Measurements from ENCODE around the gene C2CD4A. TPM values are rescaled to one million over a fixed set of nuclear protein-coding genes. Genes with fewer than 3 reads are reported as not detected.
"Not testable (repeated sequence)": the region's sequence is repeated elsewhere in the genome, so short reads cannot be mapped to it uniquely, and the experiment has no call there.

The C2CD4A gene
- 1 to 10 TPM in 1 of 2 donors, under 1 TPM in 1; 0.46 to 1.8 TPM for total RNA-seq

- peak within 1 kb of the TSS; percentile 78 to 92 for H3K4me3 Mint-ChIP-seq
- peak; percentile 63 for DNase-seq
- peak within 1 kb of the TSS; percentile 55 for H3K27ac Mint-ChIP-seq
- H3K36me3 Mint-ChIP-seq (ENCODE audit: insufficient read depth in 2 of 2) = peaks cover 0 to 3% of the 10 kb centered on the region in 2 donors
- peaks cover 37% of the 10 kb centered on the region for H3K4me1 Mint-ChIP-seq (ENCODE audit: low read depth)
- peak; percentile 53 to 55 for ATAC-seq (replicated peaks in 1 of 2)
- peaks cover 26% of the 10 kb centered on the region for H3K27me3 Mint-ChIP-seq (ENCODE audit: low read depth)
- no peaks in the 10 kb centered on the region for H3K9me3 Mint-ChIP-seq
These were observed at the start of gene C2CD4A for GRCh38 chr15:62066663-62067447. C2CD4A (plus strand) TSS chr15:62066977; CDS start chr15:62067614, 637 bp downstream.

DNA sequence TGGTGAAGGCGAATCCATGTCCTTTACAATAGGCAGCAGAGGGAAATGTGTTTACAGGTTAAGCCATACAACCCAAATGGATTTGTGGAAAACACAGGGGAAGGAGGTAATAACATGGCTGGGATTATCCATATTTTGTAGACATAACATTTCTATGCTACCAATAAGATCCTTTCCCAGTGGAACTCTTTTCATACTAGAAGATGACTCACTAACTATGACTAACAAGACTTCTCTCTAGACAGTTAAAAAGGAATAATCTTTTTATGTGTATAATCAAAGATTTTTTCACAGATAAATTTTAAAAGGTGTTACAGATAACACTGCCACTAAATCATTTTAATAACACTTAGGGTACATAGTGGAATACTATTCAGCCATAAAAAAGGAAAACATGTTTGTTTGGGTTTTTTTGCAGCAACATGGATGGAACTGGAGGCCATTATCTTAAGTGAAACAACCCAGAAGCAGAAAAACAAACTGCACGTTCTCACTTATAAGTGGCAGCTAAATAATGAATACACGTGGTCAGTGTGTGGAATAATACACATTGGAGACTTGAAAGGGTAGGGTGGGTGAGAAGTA is 46.1 kb upstream of the C2CD4A start:
- ATAC-seq (replicated peaks in 1 of 2) = no peak
- Mint-ChIP-seq H3K27ac (no peak overlapping the region), H3K27me3 (ENCODE audit: low read depth) (no peaks in the 10 kb centered on the region), H3K9me3 (peaks cover 3 to 5% of the 10 kb centered on the region in 2 donors), H3K36me3 (ENCODE audit: insufficient read depth in 2 of 2) (peaks cover 10 to 22% of the 10 kb centered on the region in 2 donors), H3K4me3 (no peak overlapping the region), H3K4me1 (ENCODE audit: low read depth) (no peaks in the 10 kb centered on the region)
- no peak for DNase-seq

DNA sequence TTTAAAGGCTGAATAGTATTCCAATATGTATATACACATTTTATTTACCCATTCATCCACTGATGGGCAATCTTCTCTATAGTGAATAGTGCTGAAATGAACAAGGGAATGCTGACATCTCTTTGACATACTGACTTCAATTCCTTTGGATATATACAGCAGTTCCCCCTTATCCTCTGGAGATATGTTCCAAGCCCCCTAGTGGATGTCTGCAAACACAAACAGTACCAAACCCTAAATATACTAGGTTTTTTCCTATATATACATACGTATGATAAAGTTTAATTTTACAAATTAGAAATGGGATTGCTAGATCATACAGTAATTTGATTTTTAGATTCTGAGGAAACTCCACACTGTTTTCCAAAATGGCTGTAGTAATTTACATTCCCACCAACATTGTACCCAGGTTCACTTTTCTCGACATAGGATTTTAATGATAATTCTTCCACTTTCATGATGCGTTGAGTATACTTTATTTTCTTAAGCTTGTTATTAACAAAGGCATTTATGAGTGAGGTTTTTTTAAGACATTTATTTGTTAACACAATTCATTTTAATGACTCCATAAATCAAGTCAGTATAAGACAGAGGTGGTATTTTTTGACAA is 44.7 kb upstream of the C2CD4A start:
- Mint-ChIP-seq H3K27ac (no peak overlapping the region), H3K4me3 (no peak overlapping the region), H3K9me3 (peaks cover 3 to 5% of the 10 kb centered on the region in 2 donors), H3K4me1 (ENCODE audit: low read depth) (no peaks in the 10 kb centered on the region), H3K27me3 (ENCODE audit: low read depth) (no peaks in the 10 kb centered on the region), H3K36me3 (ENCODE audit: insufficient read depth in 2 of 2) (peaks cover 8 to 25% of the 10 kb centered on the region in 2 donors)
- no peak for ATAC-seq (replicated peaks in 1 of 2)
- no peak for DNase-seq

DNA sequence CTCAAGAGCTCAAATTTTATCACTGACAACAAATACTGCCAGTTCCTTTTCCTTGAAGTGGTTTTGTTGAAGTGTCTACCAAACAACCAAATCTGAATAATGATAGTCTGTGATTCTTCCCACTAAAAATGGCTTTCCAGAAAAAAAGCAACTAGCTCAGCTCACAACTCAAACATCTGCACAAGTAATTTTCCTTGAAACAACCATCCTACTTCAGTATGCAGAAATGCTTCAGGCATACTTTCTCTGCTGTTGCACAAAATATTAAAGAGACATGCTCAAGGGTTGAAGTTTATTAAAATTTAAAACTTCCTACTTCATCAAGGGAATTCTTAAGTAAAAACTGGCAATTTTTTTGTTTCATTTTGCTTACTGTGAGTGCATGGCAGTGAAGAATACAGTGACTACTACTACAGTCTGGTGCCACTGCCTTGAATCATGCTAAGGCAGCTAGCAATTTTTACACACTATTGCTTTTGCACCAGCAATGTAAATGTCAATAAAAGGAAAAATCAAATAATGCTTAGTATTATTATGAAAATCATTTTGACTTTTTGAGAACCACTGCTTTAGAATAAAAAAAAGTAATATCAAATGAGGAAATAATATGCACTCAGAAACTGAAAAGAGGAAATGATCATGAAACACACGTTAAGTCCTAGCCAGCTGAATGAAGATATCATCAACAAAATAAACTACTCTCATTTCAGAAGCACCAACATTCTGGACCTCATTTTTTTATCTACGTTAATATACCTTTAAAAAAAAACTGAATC is 40.1 kb upstream of the C2CD4A start:
- Mint-ChIP-seq H3K9me3 (no peaks in the 10 kb centered on the region), H3K4me1 (ENCODE audit: low read depth) (peaks cover 9% of the 10 kb centered on the region), H3K4me3 (no peak overlapping the region), H3K27me3 (ENCODE audit: low read depth) (no peaks in the 10 kb centered on the region), H3K36me3 (ENCODE audit: insufficient read depth in 2 of 2) (peaks cover 0 to 10% of the 10 kb centered on the region in 2 donors), H3K27ac (no peak overlapping the region)
- ATAC-seq (replicated peaks in 1 of 2) (no peak), DNase-seq (no peak)

DNA sequence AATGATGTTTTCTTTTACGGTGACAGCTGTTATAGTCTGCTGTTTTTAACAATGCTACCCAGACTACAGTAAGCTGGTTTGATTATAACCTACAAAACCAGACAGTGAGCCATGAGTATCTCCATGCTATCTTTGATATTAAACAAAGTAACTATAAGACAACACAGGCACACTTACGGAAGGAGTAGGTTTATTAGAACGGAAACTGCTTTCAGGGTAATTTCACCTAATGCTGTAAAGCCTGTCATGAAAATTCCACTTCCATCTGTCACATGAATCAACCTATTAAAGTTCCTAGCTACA is 39.6 kb upstream of the C2CD4A start:
- Mint-ChIP-seq H3K27me3 (ENCODE audit: low read depth) (no peaks in the 10 kb centered on the region), H3K36me3 (ENCODE audit: insufficient read depth in 2 of 2) (peaks cover 0 to 10% of the 10 kb centered on the region in 2 donors), H3K27ac (no peak overlapping the region), H3K4me3 (no peak overlapping the region), H3K9me3 (no peaks in the 10 kb centered on the region), H3K4me1 (ENCODE audit: low read depth) (peaks cover 9% of the 10 kb centered on the region)
- no peak for DNase-seq
- ATAC-seq (replicated peaks in 1 of 2) = no peak

DNA sequence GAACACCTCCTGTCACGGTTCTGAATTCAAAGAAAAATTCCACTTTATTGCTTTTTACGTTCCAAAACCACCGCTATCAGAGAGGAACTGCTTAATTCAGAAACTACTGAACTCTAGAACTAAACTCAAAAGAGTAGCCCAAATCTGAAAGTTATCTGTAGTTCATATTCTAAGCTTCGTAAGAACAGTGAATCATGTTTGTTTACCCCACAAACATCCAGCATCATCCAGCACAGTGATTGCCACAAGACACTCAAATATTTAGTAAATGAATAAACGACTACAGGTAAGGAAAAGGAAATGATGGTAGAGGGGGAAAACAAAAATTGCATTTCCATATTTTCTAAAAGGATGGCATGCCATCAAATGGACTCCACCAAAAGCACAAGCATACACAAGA is 38.9 kb upstream of the C2CD4A start:
- no peak for ATAC-seq (replicated peaks in 1 of 2)
- H3K36me3 Mint-ChIP-seq (ENCODE audit: insufficient read depth in 2 of 2) = peaks cover 0 to 8% of the 10 kb centered on the region in 2 donors
- no peak overlapping the region for H3K4me3 Mint-ChIP-seq
- no peaks in the 10 kb centered on the region for H3K27me3 Mint-ChIP-seq (ENCODE audit: low read depth)
- DNase-seq = no peak
- no peak overlapping the region for H3K27ac Mint-ChIP-seq
- peaks cover 9% of the 10 kb centered on the region for H3K4me1 Mint-ChIP-seq (ENCODE audit: low read depth)
- H3K9me3 Mint-ChIP-seq = no peaks in the 10 kb centered on the region

- no peak for ATAC-seq (replicated peaks in 1 of 2)
These were observed 31.4 kb upstream of the C2CD4A start for GRCh38 chr15:62035256-62035924.

DNA sequence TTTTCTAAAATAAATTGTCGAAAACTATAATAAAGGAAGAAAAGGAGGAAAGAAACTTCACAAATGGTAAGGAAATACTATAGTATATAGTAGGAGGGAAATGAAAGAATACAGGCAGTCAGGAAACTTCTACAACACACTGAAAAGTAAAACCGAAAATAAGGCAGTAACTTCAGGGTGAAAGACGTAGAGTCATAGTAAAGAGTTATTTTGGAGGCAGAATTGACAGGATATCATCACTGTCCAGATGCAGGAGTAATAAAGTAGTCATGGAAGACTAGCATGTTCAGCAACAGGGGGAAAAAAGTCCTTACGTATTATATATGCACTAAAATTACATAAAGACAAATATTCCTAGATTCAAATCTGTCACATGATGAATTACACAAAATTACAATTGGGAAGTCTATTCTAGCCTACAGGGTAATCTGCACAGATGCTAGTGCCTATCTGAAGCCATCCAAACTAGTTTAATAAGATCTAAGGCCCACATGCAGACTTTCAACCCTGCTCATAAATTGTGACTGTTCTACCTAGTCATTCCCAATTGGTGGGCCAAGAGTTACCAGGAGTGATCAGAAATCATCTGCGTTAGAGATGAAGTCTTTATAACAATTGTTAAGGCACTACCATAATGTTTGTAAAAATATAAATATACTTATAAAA is 20.6 kb upstream of the C2CD4A start:
- no peaks in the 10 kb centered on the region for H3K27me3 Mint-ChIP-seq (ENCODE audit: low read depth)
- peaks cover 4 to 6% of the 10 kb centered on the region in 2 donors for H3K36me3 Mint-ChIP-seq (ENCODE audit: insufficient read depth in 2 of 2)
- peak; percentile 49 to 65 for ATAC-seq (replicated peaks in 1 of 2)

More at GRCh38 chr15:62035256-62035924, 31.4 kb upstream of the C2CD4A start:
- Mint-ChIP-seq H3K36me3 (ENCODE audit: insufficient read depth in 2 of 2) (peaks cover 9 to 23% of the 10 kb centered on the region in 2 donors), H3K4me3 (no peak overlapping the region), H3K27ac (no peak overlapping the region), H3K4me1 (ENCODE audit: low read depth) (peaks cover 9% of the 10 kb centered on the region), H3K27me3 (ENCODE audit: low read depth) (no peaks in the 10 kb centered on the region), H3K9me3 (peaks cover 4% of the 10 kb centered on the region in 2 donors)
- no peak for DNase-seq

DNA sequence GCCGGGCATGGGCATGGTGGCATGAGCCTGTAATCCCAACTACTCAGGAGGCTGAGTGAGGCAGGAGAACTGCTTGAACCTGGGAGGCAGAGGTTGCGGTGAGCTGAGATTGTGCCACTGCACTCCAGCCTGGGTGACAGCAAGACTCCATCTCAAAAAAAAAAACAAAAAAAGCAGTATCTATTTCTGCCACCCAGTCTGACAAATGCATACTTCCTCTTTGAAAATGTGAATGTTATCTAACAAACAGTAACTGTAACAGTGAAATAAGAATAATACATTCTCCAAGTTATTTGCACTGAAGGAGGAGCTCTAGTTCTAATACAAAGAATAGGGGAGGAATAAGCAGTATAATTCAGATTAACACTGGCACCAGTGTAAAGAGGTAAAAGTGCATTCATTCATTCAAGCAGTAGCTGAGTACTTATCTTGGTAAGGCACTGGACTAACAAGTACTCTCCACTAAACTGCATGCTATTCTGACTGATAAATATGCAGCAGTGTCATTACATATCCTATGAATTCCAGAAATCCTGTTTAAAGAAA is 19.4 kb upstream of the C2CD4A start:
- H3K4me1 Mint-ChIP-seq (ENCODE audit: low read depth) = peaks cover 29% of the 10 kb centered on the region
- DNase-seq (no peak), ATAC-seq (replicated peaks in 1 of 2) (no peak)
- H3K27me3 Mint-ChIP-seq (ENCODE audit: low read depth) = no peaks in the 10 kb centered on the region
- H3K4me3 Mint-ChIP-seq = no peak overlapping the region
- no peak overlapping the region for H3K27ac Mint-ChIP-seq
- H3K36me3 Mint-ChIP-seq (ENCODE audit: insufficient read depth in 2 of 2) = peaks cover 4 to 6% of the 10 kb centered on the region in 2 donors
- peaks cover 2% of the 10 kb centered on the region in 2 donors for H3K9me3 Mint-ChIP-seq

More for the DNA sequence above, 20.6 kb upstream of the C2CD4A start:
- Mint-ChIP-seq H3K9me3 (peaks cover 2% of the 10 kb centered on the region in 2 donors), H3K4me3 (peak overlapping the region; percentile 58 to 71), H3K27ac (peak overlapping the region; percentile 88), H3K4me1 (ENCODE audit: low read depth) (peaks cover 24% of the 10 kb centered on the region)
- no peak for DNase-seq

GRCh38 chr15:62048254-62048653 is 18.5 kb upstream of the C2CD4A start:
- H3K4me1 Mint-ChIP-seq (ENCODE audit: low read depth) = peaks cover 33% of the 10 kb centered on the region
- H3K9me3 Mint-ChIP-seq; ATAC-seq (replicated peaks in 1 of 2); H3K36me3 Mint-ChIP-seq (ENCODE audit: insufficient read depth in 2 of 2); DNase-seq; H3K27ac Mint-ChIP-seq; H3K27me3 Mint-ChIP-seq (ENCODE audit: low read depth); H3K4me3 Mint-ChIP-seq: not testable (repeated sequence)

- H3K4me1 Mint-ChIP-seq (ENCODE audit: low read depth) = peaks cover 46% of the 10 kb centered on the region
These were observed 16.7 kb upstream of the C2CD4A start for GRCh38 chr15:62050115-62050514.

DNA sequence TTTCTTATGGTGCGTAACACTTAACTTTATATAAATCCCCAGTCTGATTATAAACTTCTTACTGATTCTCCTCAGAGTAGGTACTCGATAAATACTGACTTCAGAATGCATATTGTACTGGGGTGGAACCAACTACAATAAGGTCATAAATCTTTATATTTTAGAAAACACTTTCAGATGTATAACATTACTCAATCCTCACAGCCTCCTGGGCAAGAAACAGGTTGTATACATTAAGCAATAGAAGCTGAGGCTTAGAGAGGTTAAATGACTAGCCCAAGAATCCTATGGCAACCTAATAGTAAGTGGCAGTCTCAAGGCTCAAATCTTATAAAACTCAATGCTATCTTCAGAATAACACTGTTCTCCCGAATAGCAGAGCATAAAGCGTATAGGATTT is 15.6 kb upstream of the C2CD4A start:
- peak overlapping the region; percentile 65 for H3K27ac Mint-ChIP-seq
- peaks cover 2% of the 10 kb centered on the region in 2 donors for H3K9me3 Mint-ChIP-seq
- H3K36me3 Mint-ChIP-seq (ENCODE audit: insufficient read depth in 2 of 2) = peaks cover 4 to 6% of the 10 kb centered on the region in 2 donors
- H3K27me3 Mint-ChIP-seq (ENCODE audit: low read depth) = no peaks in the 10 kb centered on the region
- H3K4me3 Mint-ChIP-seq = no peak overlapping the region
- DNase-seq (no peak), ATAC-seq (replicated peaks in 1 of 2) (no peak)
- peaks cover 46% of the 10 kb centered on the region for H3K4me1 Mint-ChIP-seq (ENCODE audit: low read depth)

More at GRCh38 chr15:62050115-62050514, 16.7 kb upstream of the C2CD4A start:
- ATAC-seq (replicated peaks in 1 of 2) = no peak
- no peak overlapping the region for H3K4me3 Mint-ChIP-seq
- peaks cover 2% of the 10 kb centered on the region in 2 donors for H3K9me3 Mint-ChIP-seq
- no peaks in the 10 kb centered on the region for H3K27me3 Mint-ChIP-seq (ENCODE audit: low read depth)
- peak overlapping the region; percentile 11 for H3K27ac Mint-ChIP-seq
- DNase-seq = no peak
- peaks cover 4 to 6% of the 10 kb centered on the region in 2 donors for H3K36me3 Mint-ChIP-seq (ENCODE audit: insufficient read depth in 2 of 2)
